ENCODE data around the gene CCDC149. TPM values are rescaled to one million over a fixed set of nuclear protein-coding genes. Genes with fewer than 3 reads are reported as not detected.

CCDC149 gene
- total and polyA plus RNA-seq, 2 donors (not counting 3 experiments of a cell fraction or from before 2014, with no cell fraction given), result 7.8 to 11.3 TPM

- TF ChIP-seq MYC (IDR thresholded peaks at IDR 0.05; ENCODE audit: low read depth, low read length) (no peak), FOS (IDR thresholded peaks at IDR 0.05; ENCODE audit: borderline replicate concordance, insufficient read depth, low read length) (no peak), EZH2 (IDR thresholded peaks at IDR 0.05; ENCODE audit: borderline replicate concordance, low read depth, low read length, severe bottlenecking) (no peak), POLR2A (IDR thresholded peaks at IDR 0.05; ENCODE audit: low read depth, low read length) (no peak)
- TF ChIP-seq, protein P1, sequence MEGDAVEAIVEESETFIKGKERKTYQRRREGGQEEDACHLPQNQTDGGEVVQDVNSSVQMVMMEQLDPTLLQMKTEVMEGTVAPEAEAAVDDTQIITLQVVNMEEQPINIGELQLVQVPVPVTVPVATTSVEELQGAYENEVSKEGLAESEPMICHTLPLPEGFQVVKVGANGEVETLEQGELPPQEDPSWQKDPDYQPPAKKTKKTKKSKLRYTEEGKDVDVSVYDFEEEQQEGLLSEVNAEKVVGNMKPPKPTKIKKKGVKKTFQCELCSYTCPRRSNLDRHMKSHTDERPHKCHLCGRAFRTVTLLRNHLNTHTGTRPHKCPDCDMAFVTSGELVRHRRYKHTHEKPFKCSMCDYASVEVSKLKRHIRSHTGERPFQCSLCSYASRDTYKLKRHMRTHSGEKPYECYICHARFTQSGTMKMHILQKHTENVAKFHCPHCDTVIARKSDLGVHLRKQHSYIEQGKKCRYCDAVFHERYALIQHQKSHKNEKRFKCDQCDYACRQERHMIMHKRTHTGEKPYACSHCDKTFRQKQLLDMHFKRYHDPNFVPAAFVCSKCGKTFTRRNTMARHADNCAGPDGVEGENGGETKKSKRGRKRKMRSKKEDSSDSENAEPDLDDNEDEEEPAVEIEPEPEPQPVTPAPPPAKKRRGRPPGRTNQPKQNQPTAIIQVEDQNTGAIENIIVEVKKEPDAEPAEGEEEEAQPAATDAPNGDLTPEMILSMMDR (IDR thresholded peaks at IDR 0.05; ENCODE audit: extremely low read depth in 1 of 2, insufficient read depth in 1 of 2, low read depth in 1 of 2, low read length in 2 of 2), result no peak
- BruUV-seq (replicated peaks), result no TSS peak
- Histone ChIP-seq H2AFZ (ENCODE audit: low read depth, low read length) (no peak overlapping the region), H3K9me1 (replicated peaks; ENCODE audit: control insufficient read depth, extremely low read depth, insufficient read depth, low read length) (no peaks in the 10 kb centered on the region), H3K36me3 (ENCODE audit: control insufficient read depth in 2 of 2, extremely low read depth in 1 of 2, insufficient read depth in 2 of 2, low read length in 2 of 2) (no peaks in the 10 kb centered on the region), H3K79me2 (ENCODE audit: control insufficient read depth, insufficient read depth, low read length) (no peaks in the 10 kb centered on the region), H3K4me2 (ENCODE audit: insufficient read depth, low read length) (no peak overlapping the region), H3K27me3 (ENCODE audit: control insufficient read depth in 2 of 2, insufficient read depth in 2 of 2, low read length in 2 of 2) (no peaks in the 10 kb centered on the region), H3K9me3 (replicated peaks; ENCODE audit: control insufficient read depth, insufficient read depth, low read length) (no peaks in the 10 kb centered on the region), H3K9ac (replicated peaks; ENCODE audit: extremely low read depth, insufficient read depth, low read length) (no peak overlapping the region), H4K20me1 (replicated peaks; ENCODE audit: control insufficient read depth, extremely low read depth, insufficient read depth, low read length) (no peaks in the 10 kb centered on the region), H3K4me3 (replicated peaks in 1 of 3; ENCODE audit: insufficient read depth in 1 of 3, low read depth in 1 of 3, low read length in 3 of 3) (no peak overlapping the region), H3K27ac (ENCODE audit: insufficient read depth, low read depth, low read length) (no peak overlapping the region), H3K4me1 (ENCODE audit: control insufficient read depth, extremely low read depth, insufficient read depth, low read length) (no peaks in the 10 kb centered on the region)
- dilution Hi-C loops (cut with MboI; ENCODE audit: extremely low pct_ligation_motif_present, low sequenced_read_pairs) (no loop called here), intact Hi-C loops (cut with micrococcal nuclease) (no loop called here)
- POLR2A ChIA-PET, result no interaction called here
- DNase-seq (ENCODE audit: low read depth, low spot score) (no peak), FAIRE-seq (no peak)
- CTCF ChIA-PET, result interaction anchor here (1.0 kb wide), 1 partner anchor 9 kb away, joined by 3 read pairs; no protein-coding TSS in a partner anchor
These were observed 18.0 kb downstream of the CCDC149 start for GRCh38 chr4:24894846-24895245.

DNA sequence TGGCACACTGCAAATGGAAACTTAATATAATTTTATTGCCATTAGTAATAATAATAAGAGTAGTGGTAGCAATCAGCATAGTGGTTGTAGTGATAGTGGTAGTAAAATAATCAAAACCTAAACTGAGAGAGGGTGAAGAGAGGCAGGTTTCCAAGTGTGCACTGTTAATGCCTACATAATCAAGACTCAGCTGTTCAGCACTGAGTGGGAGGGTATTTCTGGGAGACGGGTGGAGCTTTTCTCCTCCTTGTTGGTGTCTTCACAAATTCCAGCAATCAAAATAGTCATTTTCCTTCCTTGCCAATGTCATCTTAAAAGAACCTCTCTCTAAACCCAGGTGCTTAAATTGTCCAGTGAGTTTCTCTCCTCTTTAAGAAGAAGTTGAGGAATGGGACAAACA, 18.6 kb downstream of the CCDC149 start:
- H4K20me1 ChIP-seq (replicated peaks; ENCODE audit: control insufficient read depth, extremely low read depth, insufficient read depth, low read length), result no peaks in the 10 kb centered on the region
- no peaks in the 10 kb centered on the region for H3K27me3 ChIP-seq (ENCODE audit: control insufficient read depth in 2 of 2, insufficient read depth in 2 of 2, low read length in 2 of 2)
- no peak overlapping the region for H3K4me3 ChIP-seq (replicated peaks in 1 of 3; ENCODE audit: insufficient read depth in 1 of 3, low read depth in 1 of 3, low read length in 3 of 3)
- no peaks in the 10 kb centered on the region for H3K9me3 ChIP-seq (replicated peaks; ENCODE audit: control insufficient read depth, insufficient read depth, low read length)
- DNase-seq (ENCODE audit: low read depth, low spot score) (no peak), FAIRE-seq (no peak)
- no peaks in the 10 kb centered on the region for H3K36me3 ChIP-seq (ENCODE audit: control insufficient read depth in 2 of 2, extremely low read depth in 1 of 2, insufficient read depth in 2 of 2, low read length in 2 of 2)
- no peaks in the 10 kb centered on the region for H3K4me1 ChIP-seq (ENCODE audit: control insufficient read depth, extremely low read depth, insufficient read depth, low read length)
- H3K79me2 ChIP-seq (ENCODE audit: control insufficient read depth, insufficient read depth, low read length), result no peaks in the 10 kb centered on the region
- dilution Hi-C loops (cut with MboI; ENCODE audit: extremely low pct_ligation_motif_present, low sequenced_read_pairs), result no loop called here
- H2AFZ ChIP-seq (ENCODE audit: low read depth, low read length), result no peak overlapping the region
- no peak overlapping the region for H3K27ac ChIP-seq (ENCODE audit: insufficient read depth, low read depth, low read length)
- no peak overlapping the region for H3K9ac ChIP-seq (replicated peaks; ENCODE audit: extremely low read depth, insufficient read depth, low read length)
- H3K9me1 ChIP-seq (replicated peaks; ENCODE audit: control insufficient read depth, extremely low read depth, insufficient read depth, low read length), result no peaks in the 10 kb centered on the region
- no TSS peak for BruUV-seq (replicated peaks)
- ChIA-PET POLR2A (no interaction called here), CTCF (interaction anchor here (1.0 kb wide), 1 partner anchor 9 kb away, joined by 3 read pairs; no protein-coding TSS in a partner anchor)
- H3K4me2 ChIP-seq (ENCODE audit: insufficient read depth, low read length), result no peak overlapping the region
- TF ChIP-seq GATA2 (IDR thresholded peaks at IDR 0.05; ENCODE audit: insufficient read depth, insufficient read length, low read depth, low read length), result no peak
- no peak for TF ChIP-seq MYC (IDR thresholded peaks at IDR 0.05; ENCODE audit: low read depth, low read length)
- TF ChIP-seq, protein P1 (IDR thresholded peaks at IDR 0.05; ENCODE audit: extremely low read depth in 1 of 2, insufficient read depth in 1 of 2, low read depth in 1 of 2, low read length in 2 of 2), result no peak
- no peak for TF ChIP-seq EZH2 (IDR thresholded peaks at IDR 0.05; ENCODE audit: borderline replicate concordance, low read depth, low read length, severe bottlenecking)
- no peak for TF ChIP-seq POLR2AphosphoS5 (IDR thresholded peaks at IDR 0.05; ENCODE audit: insufficient read depth, low read depth, low read length)
- TF ChIP-seq FOS (IDR thresholded peaks at IDR 0.05; ENCODE audit: borderline replicate concordance, insufficient read depth, low read length), result no peak
- TF ChIP-seq POLR2A (IDR thresholded peaks at IDR 0.05; ENCODE audit: low read depth, low read length), result no peak
- no peak for TF ChIP-seq MAX (IDR thresholded peaks at IDR 0.05; ENCODE audit: insufficient read depth, insufficient read length)
- TF ChIP-seq JUN (IDR thresholded peaks at IDR 0.05; ENCODE audit: borderline replicate concordance, insufficient read depth, insufficient read length, low read depth), result no peak
- intact Hi-C loops (cut with micrococcal nuclease), result no loop called here

Data from endothelial cell of umbilical vein (primary cell).